Caki2 (cell line): Measurements from ENCODE around the gene VAMP2. TPM values are rescaled to one million over a fixed set of nuclear protein-coding genes. Genes with fewer than 3 reads are reported as not detected.
A peak's percentile ranks its signal among the peaks of the same experiment; 100 is the strongest.

Experiments used
- DNase-seq: peaks from one replicate; pipeline ENCODE4 v3.0.0-alpha.2; 2015; ENCODE audit warnings: low read depth
- in situ Hi-C: cut with HindIII; loops from 2 replicates; pipeline ENCODE4 v1.10.0; 2016; ENCODE audit warnings: low sequenced_read_pairs, low pct_unique_long_range_greater_than_20kb, mixed read lengths
- total RNA-seq: library from RNA; depleted of rRNA; stranded (reverse); fragments of >200 nt; shearing (Covaris generic); gene quantifications from 2 replicates; pipeline ENCODE4 v1.2.3, GENCODE V29; 2014; ENCODE audit warnings: low replicate concordance

The VAMP2 gene
- total RNA-seq, 1 experiment from 2014 or later = not detected

DNA sequence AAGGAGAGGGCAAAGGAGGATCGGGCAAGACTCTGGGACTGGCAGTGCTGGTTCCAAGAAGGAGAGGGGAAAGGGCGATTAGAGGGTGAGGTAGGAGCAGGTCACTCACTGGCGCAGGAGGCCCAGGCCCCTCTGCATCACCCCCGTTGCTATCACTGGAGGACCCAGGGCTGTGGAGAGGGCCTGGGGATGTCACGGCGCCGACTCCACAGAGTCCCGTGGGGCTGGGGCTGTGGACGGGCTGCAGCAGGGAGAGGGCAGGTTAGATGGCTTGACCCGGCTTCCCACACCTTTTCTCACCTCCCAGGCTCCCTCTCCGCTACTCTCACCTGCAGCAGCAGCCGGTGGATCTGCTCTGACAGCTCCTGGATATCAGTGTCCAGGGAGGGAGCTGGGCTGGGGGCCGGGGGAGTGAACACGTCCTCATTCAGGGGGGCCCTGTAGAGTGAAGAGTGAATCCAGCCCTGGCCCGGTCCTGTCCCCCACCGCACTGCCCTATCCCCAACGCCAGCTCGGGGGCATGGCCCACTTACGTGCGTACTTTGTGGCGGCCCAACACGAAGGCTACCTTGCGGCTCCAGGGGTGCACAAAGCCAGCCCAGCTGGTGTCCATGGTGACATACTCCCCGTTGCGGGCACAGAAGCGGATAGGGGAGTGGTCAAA lies 15.5 kb downstream of the VAMP2 start:
- no peak for DNase-seq
- in situ Hi-C loops = no loop called here

DNA sequence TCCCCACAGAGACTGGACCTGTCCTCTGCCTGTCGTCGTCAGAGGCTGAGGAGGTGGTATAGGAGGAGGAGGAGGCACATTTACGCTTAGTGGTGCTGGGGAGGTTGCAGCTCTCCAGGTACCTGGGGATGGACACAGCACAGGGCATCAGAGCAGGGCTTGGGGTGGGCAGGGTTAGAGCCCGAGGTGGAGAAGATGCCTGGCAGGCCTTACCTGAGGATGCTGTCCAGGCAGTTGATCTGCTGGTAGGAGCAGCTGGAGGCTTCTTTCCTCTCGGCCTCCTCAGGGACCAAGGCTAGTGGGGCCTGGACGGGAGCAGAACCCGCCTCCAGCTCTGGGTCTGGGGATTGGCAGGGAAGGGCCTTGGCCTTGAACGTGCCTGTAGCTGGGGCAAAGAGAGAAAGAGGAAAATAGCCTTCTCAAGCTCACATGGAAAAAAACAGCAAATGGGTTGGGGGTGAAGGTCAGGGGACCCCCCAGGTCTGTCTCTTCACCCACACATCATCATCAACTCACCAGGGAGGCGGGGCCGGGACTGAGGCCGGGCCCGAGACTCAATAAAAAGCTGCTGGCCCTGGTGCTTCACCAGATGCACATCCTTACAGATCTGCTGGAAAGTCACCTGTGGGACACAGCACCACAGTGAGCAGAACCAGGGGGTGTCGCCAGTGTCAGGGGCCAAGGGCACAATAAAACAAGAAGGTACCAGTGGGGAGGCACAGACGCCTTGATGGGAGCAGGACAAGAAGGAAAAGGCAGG lies 16.2 kb downstream of the VAMP2 start:
- in situ Hi-C loops = no loop called here
- no peak for DNase-seq

DNA sequence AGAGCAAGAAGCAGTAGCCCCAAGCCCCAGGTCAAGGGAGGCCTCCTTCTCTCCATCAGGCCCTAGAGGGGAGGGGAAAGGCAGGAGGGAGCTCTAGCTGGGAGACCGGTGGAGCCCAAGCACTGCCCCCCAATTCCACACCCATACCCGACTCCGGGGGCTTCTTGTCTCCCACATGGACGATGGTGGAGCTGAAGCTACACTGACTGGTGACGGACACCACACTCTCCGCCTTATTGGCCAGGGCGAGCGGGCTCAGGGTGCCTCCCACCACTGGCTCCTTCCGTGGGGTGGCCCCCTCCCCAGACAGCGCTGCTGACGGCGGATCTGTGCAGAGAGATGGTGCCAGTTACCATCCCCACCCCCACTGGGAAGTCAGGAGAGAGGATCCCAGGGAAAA lies 16.9 kb downstream of the VAMP2 start:
- in situ Hi-C loops = no loop called here

DNA sequence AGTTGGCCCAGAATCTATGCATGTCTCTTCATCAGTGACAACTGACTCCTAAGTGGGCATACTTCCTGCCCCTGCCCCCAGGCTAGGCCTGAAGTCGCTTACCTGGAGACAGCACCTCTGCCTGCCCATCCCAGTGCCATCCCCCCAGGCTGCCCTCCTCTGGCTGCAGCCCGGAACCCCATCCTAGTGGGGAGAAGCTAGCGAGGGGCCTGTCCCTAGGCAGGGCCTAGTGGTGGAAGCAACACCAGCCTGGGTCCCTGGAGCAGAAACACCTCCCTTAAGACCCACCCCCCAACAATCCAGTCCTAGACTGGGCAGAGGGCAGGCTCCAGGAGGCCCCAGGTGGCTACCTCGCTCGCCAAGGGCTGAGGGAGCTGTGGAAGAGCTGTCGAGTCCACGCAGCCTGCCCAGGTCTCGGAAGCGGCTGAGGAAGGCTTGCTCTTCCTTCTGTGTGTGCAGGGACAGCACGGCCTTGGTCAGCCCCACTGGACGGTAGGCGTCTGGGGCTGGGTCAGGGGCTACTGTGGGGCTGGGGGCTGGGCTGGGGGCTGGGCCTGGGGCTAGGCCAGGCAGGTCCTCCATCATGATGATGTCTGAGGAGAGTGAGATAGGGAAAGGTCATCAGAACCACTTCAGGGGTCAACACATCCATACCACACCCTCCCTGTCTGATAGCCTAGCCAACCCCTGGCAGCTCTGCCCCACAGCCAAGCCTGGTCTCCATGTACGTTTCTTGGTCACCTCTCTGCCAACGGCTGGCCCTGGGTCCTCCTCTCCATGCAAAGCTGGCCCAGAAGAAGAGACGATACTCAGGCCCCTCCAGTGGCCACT lies 18.1 kb downstream of the VAMP2 start:
- in situ Hi-C loops = no loop called here

More for the DNA sequence above, 16.9 kb downstream of the VAMP2 start:
- no peak for DNase-seq

DNA sequence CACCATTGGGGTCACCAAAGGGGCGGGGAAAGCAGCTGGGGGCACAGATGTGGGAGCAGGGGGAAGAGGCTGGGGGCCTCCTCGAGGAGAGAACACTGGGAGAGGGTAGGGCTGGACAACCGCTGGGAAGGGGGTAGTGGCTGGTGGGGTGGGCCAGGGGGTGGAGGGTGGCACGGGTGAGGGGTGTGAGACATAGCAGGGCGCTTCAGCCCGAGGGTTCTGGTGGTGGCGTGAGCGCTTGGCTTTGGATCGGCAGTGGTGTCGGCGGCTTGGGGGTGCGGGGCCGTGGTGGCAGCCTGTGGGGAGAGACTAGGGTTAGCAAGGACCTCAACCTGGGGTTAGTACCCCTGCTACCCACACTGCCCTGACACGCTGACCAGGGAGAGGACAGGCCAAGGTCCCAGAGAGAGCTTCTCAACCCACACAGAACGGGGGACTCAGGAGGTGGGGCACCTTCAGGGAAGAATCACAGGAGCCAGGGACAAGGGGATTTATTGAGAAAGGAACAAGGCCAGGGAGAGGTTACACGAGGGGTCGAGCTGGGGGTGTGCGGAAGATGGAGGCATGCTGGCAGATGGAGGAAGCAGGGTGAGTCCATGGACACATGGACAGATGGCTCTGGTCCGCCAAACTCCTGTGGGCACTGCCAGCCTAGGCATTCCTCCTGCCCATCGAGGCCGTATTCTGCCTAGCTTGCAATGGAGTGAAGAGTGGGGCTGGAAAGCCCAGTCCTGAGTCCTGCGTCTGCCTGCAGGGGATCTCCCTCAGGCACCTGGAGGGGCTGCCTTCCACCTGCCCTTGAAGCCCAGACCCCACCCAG lies 19.0 kb downstream of the VAMP2 start:
- no peak for DNase-seq
- in situ Hi-C loops = no loop called here

More for the DNA sequence above, 18.1 kb downstream of the VAMP2 start:
- no peak for DNase-seq

DNA sequence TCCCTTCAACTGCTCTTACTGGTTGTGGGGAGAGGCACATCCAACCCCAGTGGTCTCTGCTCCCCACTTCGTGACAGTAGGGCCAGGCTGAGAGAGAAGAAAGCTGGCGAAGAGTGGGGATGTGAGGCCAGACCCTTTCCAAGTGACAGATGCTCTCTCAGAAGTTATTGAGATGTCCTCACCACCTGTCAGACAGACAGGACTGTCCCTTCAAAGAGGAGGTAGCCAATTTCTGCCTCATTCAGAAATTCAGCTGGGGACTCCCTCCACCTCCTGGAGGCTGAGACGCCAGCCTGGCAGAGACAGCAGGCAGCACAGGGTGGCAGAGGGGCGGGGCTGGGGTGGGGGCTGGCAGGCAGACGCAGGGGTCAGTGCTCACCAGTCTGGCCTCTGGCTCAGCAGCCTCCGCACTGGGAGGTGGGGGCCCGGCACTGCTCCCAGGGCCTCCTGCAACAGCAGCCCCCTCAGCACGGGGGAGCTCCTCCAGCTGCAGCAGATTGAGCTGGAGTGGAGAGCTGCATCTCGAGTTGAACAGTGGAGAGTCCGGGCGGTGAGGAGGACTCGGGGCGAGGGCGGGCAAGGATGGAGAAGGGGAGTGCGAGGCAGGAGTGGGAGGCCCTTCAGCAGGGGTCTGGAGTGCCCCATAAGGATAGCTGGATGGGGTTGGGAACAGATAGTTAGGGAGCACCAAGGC lies 19.7 kb downstream of the VAMP2 start:
- in situ Hi-C loops = no loop called here
- no peak for DNase-seq

DNA sequence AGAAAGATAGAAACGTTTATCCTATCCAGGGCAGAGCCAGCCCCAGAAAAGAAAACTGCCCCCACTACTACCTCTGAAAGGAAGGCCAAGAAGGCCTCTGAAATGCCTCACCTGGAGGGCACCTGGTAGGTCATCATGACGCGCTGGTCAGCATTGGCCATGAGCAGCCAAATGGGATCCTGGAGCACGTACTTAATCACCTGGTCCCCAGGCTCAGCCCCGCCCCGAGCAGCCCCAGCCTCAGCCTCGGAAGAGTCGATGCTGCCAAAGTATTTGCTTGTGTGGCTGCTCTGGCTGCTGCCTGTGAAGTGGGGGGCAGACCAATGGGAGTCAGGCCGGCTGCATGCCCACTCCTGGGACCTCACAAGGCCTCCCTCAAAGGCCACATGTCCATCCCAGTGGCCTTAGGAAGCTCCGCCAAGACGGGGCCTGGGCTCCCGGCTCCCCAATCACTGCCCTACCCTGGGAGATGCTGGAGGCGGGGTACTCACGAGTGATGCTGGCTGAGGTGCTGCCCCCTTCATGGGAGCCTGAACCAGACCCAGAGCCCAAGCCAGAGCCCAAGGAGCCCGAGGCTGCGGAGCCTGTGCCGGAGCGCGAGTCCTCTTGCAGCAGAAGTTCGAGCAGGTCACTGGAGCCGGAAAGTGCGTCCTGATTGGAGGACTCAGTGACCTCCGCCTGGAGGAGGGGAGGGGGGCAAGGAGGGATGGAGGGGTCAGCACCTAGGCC lies 20.4 kb downstream of the VAMP2 start:
- in situ Hi-C loops = no loop called here
- no peak for DNase-seq

DNA sequence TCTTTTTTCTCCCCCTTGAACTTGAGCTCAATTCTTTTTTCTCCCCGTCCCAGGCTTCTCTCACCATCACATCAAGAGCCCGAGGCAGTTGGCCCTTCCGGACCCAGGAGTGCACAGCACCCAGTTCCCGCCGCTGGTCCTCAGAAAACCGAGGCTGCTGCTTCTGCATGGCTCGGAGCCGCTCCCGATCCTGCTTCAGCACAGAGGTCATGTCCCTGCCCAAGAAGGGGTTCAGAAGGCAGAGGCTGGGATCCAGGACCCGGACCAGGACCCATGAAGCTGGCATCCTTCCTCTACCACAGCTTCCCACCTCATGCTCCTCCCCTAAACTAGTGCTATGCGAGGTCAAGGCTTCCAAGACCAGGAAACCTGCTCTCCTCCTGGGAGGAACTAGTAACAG lies 21.0 kb downstream of the VAMP2 start:
- in situ Hi-C loops = no loop called here
- no peak for DNase-seq

DNA sequence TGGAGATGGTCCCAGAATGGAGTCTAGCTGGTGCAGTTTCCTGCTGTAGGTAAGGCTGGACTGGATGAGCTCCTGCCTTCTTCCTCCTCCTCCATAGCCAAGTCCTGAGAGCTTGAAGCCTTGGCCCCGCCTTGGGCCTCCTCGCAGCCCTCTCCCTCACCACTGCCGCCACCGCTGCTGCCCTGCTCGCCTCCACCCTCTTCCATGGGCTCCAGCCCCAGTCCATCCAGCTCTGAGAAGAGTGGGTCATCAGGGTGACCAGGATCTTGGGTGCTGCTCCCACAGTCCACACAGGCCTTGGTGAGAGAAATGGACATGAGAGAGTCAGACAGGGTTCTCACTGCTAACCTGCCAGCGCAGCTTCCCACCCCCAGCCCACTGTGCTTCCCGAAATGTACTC lies 21.7 kb downstream of the VAMP2 start:
- in situ Hi-C loops = no loop called here

DNA sequence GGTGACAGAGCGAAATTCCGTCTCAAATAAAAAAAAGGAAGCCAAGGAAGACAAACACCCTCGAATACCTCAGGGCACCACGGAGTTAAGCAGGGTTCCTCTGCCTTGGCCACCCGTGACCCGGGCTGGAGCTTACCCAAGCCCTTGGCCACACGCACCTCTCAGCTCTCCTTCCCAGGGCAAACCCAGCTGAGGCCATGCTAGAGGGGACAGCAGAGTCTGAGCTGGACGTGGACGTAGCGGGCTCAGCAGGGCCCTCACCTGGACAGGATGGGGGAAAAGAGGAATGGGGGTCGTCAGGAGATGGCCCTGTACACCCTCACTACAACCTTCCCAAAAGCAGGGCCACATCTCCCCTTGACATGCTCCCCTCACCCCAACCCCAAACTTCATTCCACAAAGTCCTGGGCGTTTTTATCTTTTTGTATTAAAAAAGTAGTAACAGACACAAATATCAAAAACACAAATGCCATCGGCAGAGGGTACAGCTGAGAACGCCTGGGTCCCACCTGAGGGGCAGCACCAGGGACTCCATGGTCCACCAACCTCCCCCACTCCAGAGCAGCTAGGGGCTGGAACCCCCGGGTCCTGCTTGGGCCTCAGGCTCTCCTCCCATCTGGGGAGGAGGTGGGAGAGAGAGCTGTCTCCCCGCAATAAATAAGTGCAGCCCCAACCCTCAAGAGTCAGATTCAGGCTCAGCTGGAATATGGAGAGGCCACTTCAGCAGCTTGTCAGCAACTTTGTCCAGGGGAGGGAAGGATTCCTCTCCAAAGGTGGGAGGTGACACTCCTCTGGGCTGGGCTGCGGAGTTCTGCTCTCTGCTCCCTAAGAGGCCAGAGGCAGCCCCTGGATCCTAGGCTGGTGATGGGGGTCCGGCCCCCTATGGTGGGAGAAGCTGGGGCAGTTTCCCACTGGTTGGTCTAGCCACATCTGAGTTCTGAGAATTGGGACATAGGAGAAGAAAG lies 22.4 kb downstream of the VAMP2 start:
- DNase-seq = no peak
- in situ Hi-C loops = no loop called here

More for the DNA sequence above, 21.7 kb downstream of the VAMP2 start:
- no peak for DNase-seq

DNA sequence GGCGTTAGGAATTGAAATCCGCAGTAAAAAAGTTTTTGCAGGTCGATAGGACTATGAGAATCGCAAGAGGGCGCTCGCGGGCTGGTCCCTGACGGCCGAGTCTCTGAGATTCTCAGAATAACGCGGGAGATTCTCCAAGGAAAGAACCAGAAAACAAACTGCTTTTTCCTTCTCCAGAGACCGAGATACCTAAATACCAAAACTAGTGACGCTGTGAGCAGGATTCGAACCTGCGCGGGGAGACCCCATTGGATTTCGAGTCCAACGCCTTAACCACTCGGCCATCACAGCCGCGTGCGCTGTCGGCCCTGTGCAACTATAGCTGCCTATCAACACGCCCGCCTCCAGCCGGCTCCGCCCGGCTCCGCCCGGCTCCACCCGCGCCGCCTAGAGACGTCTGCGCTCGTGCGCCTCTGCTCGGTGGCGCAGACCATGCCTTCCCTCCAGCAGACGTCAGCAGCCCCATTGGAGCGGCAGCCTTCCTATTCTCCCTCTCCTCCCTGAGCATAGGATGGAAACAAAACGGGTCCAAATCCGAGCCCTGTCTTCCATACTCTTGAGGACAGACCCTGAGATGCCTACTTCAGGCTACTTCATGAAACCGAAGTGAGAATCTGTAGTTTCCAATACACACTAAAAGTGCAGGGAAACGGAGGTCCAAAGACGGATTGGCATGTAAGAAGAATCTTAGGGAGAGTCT lies 23.9 kb downstream of the VAMP2 start:
- DNase-seq = peak; percentile 97
- in situ Hi-C loops = no loop called here

DNA sequence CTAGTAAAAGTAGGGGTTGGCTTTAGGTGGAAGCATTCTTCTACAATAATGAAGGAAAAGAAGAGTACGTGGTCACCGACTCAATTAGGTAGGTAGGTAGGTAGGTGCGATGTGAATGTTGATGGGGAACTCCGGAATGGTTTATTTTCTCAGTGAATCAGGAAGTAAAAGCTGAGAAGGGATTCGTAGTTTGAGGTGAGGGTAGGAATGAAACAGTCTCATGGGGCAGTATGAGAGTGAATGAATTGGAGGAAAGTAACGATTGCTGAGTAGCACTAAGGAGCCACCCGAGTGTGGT lies 24.4 kb downstream of the VAMP2 start:
- DNase-seq = no peak
- in situ Hi-C loops = no loop called here

DNA sequence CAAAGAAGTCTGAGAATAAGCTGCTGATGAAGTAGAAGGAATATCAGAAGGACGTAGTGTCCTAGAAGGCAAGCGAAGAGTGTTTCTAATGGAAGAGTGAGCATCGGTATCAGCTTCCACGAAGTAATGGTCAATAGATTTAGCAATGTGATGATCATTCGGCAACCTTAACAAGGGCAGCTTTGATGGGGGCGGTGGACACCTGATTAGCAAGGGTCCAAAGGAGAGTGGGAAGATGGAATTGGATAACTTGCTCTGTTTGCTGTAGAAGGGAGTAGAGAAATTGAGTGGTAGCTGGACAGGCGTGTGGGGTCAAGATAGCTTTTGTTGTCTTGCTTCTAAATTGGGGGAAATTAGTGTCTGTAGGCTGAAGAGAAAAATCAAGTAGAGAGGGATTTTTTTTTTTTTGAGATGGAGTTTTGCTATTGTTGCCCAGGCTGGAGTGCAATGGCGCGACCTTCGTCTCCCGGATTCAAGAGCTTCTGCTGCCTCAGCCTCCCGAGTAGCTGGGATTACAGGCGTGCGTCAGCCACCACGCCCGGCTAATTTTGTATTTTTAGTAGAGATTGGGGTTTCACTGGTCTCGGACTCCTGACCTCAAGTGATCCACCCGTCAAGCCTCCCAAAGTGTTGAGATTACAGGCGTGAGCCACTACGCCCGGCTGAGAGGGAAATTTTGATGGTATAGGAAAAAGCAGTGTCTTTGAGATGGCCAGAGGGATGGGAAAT lies 24.9 kb downstream of the VAMP2 start:
- DNase-seq = no peak
- in situ Hi-C loops = no loop called here

DNA sequence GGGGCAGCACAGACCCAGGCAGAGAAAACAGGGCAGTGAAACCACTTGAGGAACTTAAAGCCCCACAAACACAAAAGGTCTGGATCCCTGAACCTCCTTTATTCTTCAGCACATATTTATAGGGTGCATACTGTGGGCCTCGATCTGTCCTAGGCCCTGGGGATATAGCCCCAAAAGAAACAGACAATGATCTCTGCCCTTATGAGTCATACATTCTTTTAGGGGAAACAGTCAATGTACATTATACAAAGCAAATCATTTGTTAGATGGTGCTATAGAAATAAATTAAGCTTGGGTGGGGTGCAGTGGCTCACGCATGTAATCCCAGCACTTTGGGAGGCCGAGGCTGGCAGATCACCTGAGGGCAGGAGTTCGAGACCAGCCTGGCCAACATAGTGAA lies 28.8 kb downstream of the VAMP2 start:
- in situ Hi-C loops = no loop called here
- no peak for DNase-seq

DNA sequence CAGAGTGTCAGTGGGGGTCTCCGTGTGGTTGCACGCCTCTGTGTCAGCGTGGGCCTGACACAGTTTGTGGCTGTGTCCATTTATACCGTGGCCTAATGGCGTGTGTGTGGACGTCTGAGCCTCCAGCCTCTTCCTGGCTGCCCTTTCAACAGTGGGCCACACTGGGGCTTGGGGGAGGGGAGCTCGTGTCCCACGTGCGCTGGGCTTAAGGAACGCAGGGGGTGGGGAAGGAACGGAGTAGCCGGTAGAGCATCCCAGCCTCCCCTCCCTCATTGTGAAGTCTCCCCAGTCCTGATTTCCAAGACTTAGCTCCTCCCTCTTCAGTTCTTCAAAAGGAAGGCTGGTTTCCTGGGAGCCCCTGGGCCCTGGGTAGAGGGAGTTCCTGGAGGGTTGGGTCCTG lies 29.3 kb downstream of the VAMP2 start:
- in situ Hi-C loops = no loop called here
- no peak for DNase-seq
